K562 (cell line): ENCODE results near the gene PCYT1A. TPM values are rescaled to one million over a fixed set of nuclear protein-coding genes. Genes with fewer than 3 reads are reported as not detected.
A peak's percentile ranks its signal among the peaks of the same experiment; 100 is the strongest.

Experiments used
- BACH1 ChIP-seq: fragments of 200-800 bp; sonication (Bioruptor generic); IDR thresholded peaks from 2 replicates; pipeline ENCODE4 v1.6.1; 2016; ENCODE audit warnings: missing genetic modification characterization, missing compliant biosample characterization
- CBFA2T2 ChIP-seq: fragments of 450-650 bp; conservative IDR thresholded peaks from 2 replicates; pipeline ENCODE4 v1.6.1; 2017; ENCODE audit warnings: mild to moderate bottlenecking
- DDX20 ChIP-seq: fragments of 450-650 bp; IDR thresholded peaks from 2 replicates; pipeline ENCODE4 v1.6.1; 2016; ENCODE audit warnings: missing genetic modification characterization, low read depth, mild to moderate bottlenecking, missing compliant biosample characterization, moderate library complexity
- DMBX1 ChIP-seq: fragments of 250-450 bp; sonication (Bioruptor Pico); IDR thresholded peaks from 2 replicates; pipeline ENCODE4 v1.8.0; 2022; ENCODE audit warnings: inconsistent platforms, mild to moderate bottlenecking, moderate library complexity, borderline replicate concordance
- FOXK1 ChIP-seq: sonication (generic); formaldehyde crosslinking; IDR thresholded peaks from 2 replicates; pipeline ENCODE4 v1.8.0; 2022; ENCODE audit warnings: missing genetic modification reagents, mild to moderate bottlenecking, borderline replicate concordance
- FOXP1 ChIP-seq: sonication (generic); formaldehyde crosslinking; IDR thresholded peaks from 2 replicates; pipeline ENCODE4 v1.8.0; 2022; ENCODE audit warnings: mild to moderate bottlenecking, missing genetic modification reagents
- ILK ChIP-seq: fragments of 450-650 bp; IDR thresholded peaks from 2 replicates; pipeline ENCODE4 v1.6.1; 2016; ENCODE audit warnings: missing genetic modification characterization, low read depth, mild to moderate bottlenecking, missing compliant biosample characterization, moderate library complexity, borderline replicate concordance
- KLF13 ChIP-seq: fragments of 450-650 bp; IDR thresholded peaks from 2 replicates; pipeline ENCODE4 v1.6.1; 2016; ENCODE audit warnings: missing genetic modification characterization, low read depth, mild to moderate bottlenecking, missing compliant biosample characterization, moderate library complexity, borderline replicate concordance
- NCOA2 ChIP-seq, 2 experiments: fragments of 450-650 bp; IDR thresholded peaks; 2 replicates each; pipeline ENCODE4 v1.6.1; 2018; ENCODE audit warnings: mild to moderate bottlenecking in 2 of 2, moderate library complexity in 1 of 2; ENCODE audit not compliant: partially characterized antibody in 2 of 2
- NELFE ChIP-seq: IDR thresholded peaks from 2 replicates; pipeline ENCODE4 v1.6.1; 2011; ENCODE audit warnings: mild to moderate bottlenecking; ENCODE audit not compliant: insufficient read depth, insufficient read length
- NFRKB ChIP-seq: fragments of 450-650 bp; IDR thresholded peaks from 2 replicates; pipeline ENCODE4 v1.6.1; 2016; ENCODE audit warnings: low read depth
- NFXL1 ChIP-seq: fragments of 450-650 bp; formaldehyde crosslinking; IDR thresholded peaks from 2 replicates; pipeline ENCODE4 v1.4.0; 2021; ENCODE audit warnings: mild to moderate bottlenecking
- RBM34 ChIP-seq: fragments of 200-400 bp; formaldehyde crosslinking; IDR thresholded peaks from 2 replicates; pipeline ENCODE4 v1.6.1; 2018; ENCODE audit warnings: low read length, borderline replicate concordance; ENCODE audit not compliant: insufficient read depth
- SMARCA4 ChIP-seq: fragments of 450-650 bp; IDR thresholded peaks from 2 replicates; pipeline ENCODE4 v1.6.1; 2016
- STAG1 ChIP-seq: sonication (generic); formaldehyde crosslinking; IDR thresholded peaks from 2 replicates; pipeline ENCODE4 v1.5.0; 2020; ENCODE audit warnings: missing genetic modification reagents, borderline replicate concordance
- TBL1XR1 ChIP-seq, 2 experiments: IDR thresholded peaks; 2 replicates each; pipeline ENCODE4 v1.6.1; 2012; ENCODE audit warnings: improper control_type of control experiment in 2 of 2, low read length in 2 of 2, mild to moderate bottlenecking in 1 of 2
- TCF3 ChIP-seq: sonication (generic); formaldehyde crosslinking; IDR thresholded peaks from 2 replicates; pipeline ENCODE4 v1.4.0; 2020; ENCODE audit warnings: mild to moderate bottlenecking, missing genetic modification reagents
- THRAP3 ChIP-seq: fragments of 450-650 bp; IDR thresholded peaks from 2 replicates; pipeline ENCODE4 v1.6.1; 2016; ENCODE audit warnings: mild to moderate bottlenecking, inconsistent platforms, borderline replicate concordance
- ZBTB26 ChIP-seq: fragments of 450-650 bp; formaldehyde crosslinking; IDR thresholded peaks from 2 replicates; pipeline ENCODE4 v1.4.0; 2022; ENCODE audit warnings: missing genetic modification characterization
- ZHX1 ChIP-seq: fragments of 150-350 bp; conservative IDR thresholded peaks from 2 replicates; pipeline ENCODE4 v1.6.1; 2014; ENCODE audit warnings: low read length
- ZNF146 ChIP-seq: IDR thresholded peaks from one replicate; pipeline ENCODE4 v1.6.1; 2018; ENCODE audit warnings: missing compliant biosample characterization; ENCODE audit not compliant: unreplicated experiment
- ZNF165 ChIP-seq: fragments of 250-450 bp; sonication (Bioruptor Pico); IDR thresholded peaks from 2 replicates; pipeline ENCODE4 v1.4.0; 2020; ENCODE audit warnings: borderline replicate concordance
- ZNF174 ChIP-seq: fragments of 250-450 bp; sonication (Bioruptor Pico); IDR thresholded peaks from 2 replicates; pipeline ENCODE4 v1.4.0; 2020; ENCODE audit warnings: mild to moderate bottlenecking
- ZNF316 ChIP-seq: fragments of 450-650 bp; IDR thresholded peaks from 2 replicates; pipeline ENCODE4 v1.6.1; 2016
- ZNF695 ChIP-seq: fragments of 450-650 bp; formaldehyde crosslinking; IDR thresholded peaks from 2 replicates; pipeline ENCODE4 v1.4.0; 2020; ENCODE audit warnings: mild to moderate bottlenecking, moderate library complexity
- ZNF699 ChIP-seq: fragments of 250-450 bp; sonication (Bioruptor Pico); IDR thresholded peaks from 2 replicates; pipeline ENCODE4 v1.8.0; 2021; ENCODE audit warnings: mild to moderate bottlenecking, moderate library complexity; ENCODE audit not compliant: insufficient replicate concordance
- ZNF766 ChIP-seq: fragments of 200-800 bp; sonication (Bioruptor generic); conservative IDR thresholded peaks from 2 replicates; pipeline ENCODE4 v1.6.1; 2016; ENCODE audit warnings: missing genetic modification characterization, missing compliant biosample characterization
- ZSCAN29 ChIP-seq: fragments of 450-650 bp; IDR thresholded peaks from 2 replicates; pipeline ENCODE4 v1.6.1; 2017
- polyA plus RNA-seq, 8 experiments: library from polyadenylated mRNA; depleted of rRNA in 4 of 8; stranded (reverse) in 5 of 8; unstranded in 3 of 8; fragments of >200 nt; fragmentation: Nextera tagmentation in 2 of 8; fragmentation: Illumina TruSeq in 1 of 8; extraction: Ambion mirVana in 2 of 8; extraction: Trizol in 1 of 8; gene quantifications; 2 replicates each; pipeline versions ENCODE4 v1.2.1 to v1.2.3, GENCODE V29; 2011 to 2014; ENCODE audit warnings: inconsistent platforms in 1 of 8, missing spikeins in 1 of 8
- total RNA-seq, 7 experiments: library from RNA; depleted of rRNA in 6 of 7; stranded (reverse); fragments of >200 nt in 6 of 7; fragmentation: Illumina TruSeq in 2 of 7; extraction: Trizol in 2 of 7; gene quantifications; 2 replicates each; pipeline versions ENCODE4 v1.2.1 to v1.2.3, GENCODE V29; 2011 to 2021; ENCODE audit warnings: low replicate concordance in 1 of 7

Gene PCYT1A
- total and polyA plus RNA-seq, 9 of the 15 experiments (the other 6 are each of a cell fraction or from before 2014, with no cell fraction given): 13.4 to 62.8 (median 49.4) TPM

GRCh38 chr3:196317687-196318467, 30.4 kb upstream of the PCYT1A start, which contains the start of gene DYNLT2B (continued):
- TF ChIP-seq ZNF699 (no peak), THRAP3 (no peak), NFXL1 (CRISPR knock-in tag) (no peak), ZNF316 (no peak), SMARCA4 (no peak), RBM34 (no peak), FOXK1 (peak; percentile 78; the same call in 1 of the 2 replicates), FOXP1 (CRISPR knock-in tag) (peak; percentile 84; the same call in 1 of the 2 replicates), KLF13 (tag) (no peak), NFRKB (no peak), TBL1XR1 (IDR thresholded peaks at IDR 0.05; ENCODE audit: low read length in 2 of 2) (no peak; a peak in 1 of 4 replicates), DMBX1 (CRISPR knock-in tag) (no peak), CBFA2T2 (no peak), BACH1 (no peak), ZNF174 (no peak), ZNF165 (CRISPR knock-in tag) (no peak), NCOA2 (IDR thresholded peaks at IDR 0.05; ENCODE audit: partially characterized antibody in 2 of 2) (no peak), ZNF695 (no peak), DDX20 (tag) (no peak), ZBTB26 (CRISPR knock-in tag) (no peak), ILK (tag) (no peak), STAG1 (CRISPR knock-in tag) (0 out of 2 replicates have a peak, but pooled peaks have one; percentile 18), ZNF766 (no peak), ZSCAN29 (no peak), ZHX1 (no peak), NELFE (no peak), TCF3 (CRISPR knock-in tag) (peak; percentile 48), ZNF146 (CRISPR knock-in tag) (no peak)
